A549 (cell line): ENCODE results near the gene PDE6D. TPM values are rescaled to one million over a fixed set of nuclear protein-coding genes. Genes with fewer than 3 reads are reported as not detected.

Experiments
- ATAC-seq, 2 experiments: fragments of 200-7000 bp in 1 of 2; fragments of >200 bp in 1 of 2; cut with Nextera tagmentation in 1 of 2; cut with Tn5 transposase in 1 of 2; 3 replicates each; pipeline versions ENCODE4 v1.8.0 to v1.9.1; 2018 to 2020; ENCODE audit warnings: mild to moderate bottlenecking in 1 of 2, moderate library complexity in 1 of 2
- CTCF ChIA-PET: fragments of 300-600 bp; sonication (Branson Sonifier 250); formaldehyde crosslinking; extraction: SDS; loops from one replicate; lab custom pipeline; 2021; ENCODE audit warnings: antibody characterized with exemption, inconsistent platforms; lab: Yijun Ruan, JAX
- POLR2A ChIA-PET: fragments of 350-600 bp; formaldehyde crosslinking; extraction: SDS; loops from one replicate; lab custom pipeline; 2021; ENCODE audit warnings: antibody characterized with exemption, inconsistent platforms; lab: Yijun Ruan, JAX
- DNase-seq, 2 experiments: peaks; one replicate each; pipeline versions ENCODE4 v3.0.0 to v3.0.0-alpha.2; 2011 to 2016; ENCODE audit warnings: low read depth in 1 of 2, low spot score in 1 of 2
- FAIRE-seq: peaks from 2 replicates; lab custom pipeline; 2011; peaks lifted over from hg19 to GRCh38; lab: Jason Lieb, UNC
- H3K27ac ChIP-seq, 2 experiments: fragments of >200 bp; sonication (Bioruptor Twin); formaldehyde crosslinking; 3 replicates each; pipeline ENCODE4 v1.5.1; 2016 to 2017
- H3K4me1 ChIP-seq: fragments of >200 bp; sonication (Bioruptor Twin); formaldehyde crosslinking; 3 replicates; pipeline ENCODE4 v1.6.1; 2016
- H3K4me2 ChIP-seq: fragments of >200 bp; sonication (Bioruptor Twin); formaldehyde crosslinking; 3 replicates; pipeline ENCODE4 v1.6.1; 2016
- H3K4me3 ChIP-seq: fragments of >200 bp; sonication (Bioruptor Twin); formaldehyde crosslinking; 3 replicates; pipeline ENCODE4 v1.5.1; 2016
- H3K9me3 ChIP-seq: fragments of >200 bp; sonication (Bioruptor Twin); formaldehyde crosslinking; 3 replicates; pipeline ENCODE4 v1.6.1; 2016
- BHLHE40 ChIP-seq: IDR thresholded peaks from 2 replicates; pipeline ENCODE4 v1.6.1; 2012; ENCODE audit warnings: low read depth, low read length, inconsistent platforms
- CEBPB ChIP-seq, 2 experiments: fragments of >200 bp in 1 of 2; sonication (Bioruptor Twin) in 1 of 2; formaldehyde crosslinking in 1 of 2; IDR thresholded peaks; 2 replicates each; pipeline ENCODE4 v1.6.1; 2012 to 2016
- CHD2 ChIP-seq: fragments of 150-350 bp; IDR thresholded peaks from 2 replicates; pipeline ENCODE4 v1.6.1; 2014; ENCODE audit warnings: low read length; ENCODE audit not compliant: partially characterized antibody
- CHD4 ChIP-seq: fragments of 200-600 bp; sonication (generic); IDR thresholded peaks from 2 replicates; pipeline ENCODE4 v1.6.1; 2016; ENCODE audit warnings: antibody characterized with exemption, mild to moderate bottlenecking, borderline replicate concordance
- EHF ChIP-seq: fragments of 250-450 bp; sonication (Bioruptor Pico); IDR thresholded peaks from 2 replicates; pipeline ENCODE4 v1.5.0; 2020; ENCODE audit warnings: mild to moderate bottlenecking
- ESRRA ChIP-seq: fragments of 150-350 bp; IDR thresholded peaks from 2 replicates; pipeline ENCODE4 v1.6.1; 2014; ENCODE audit warnings: mild to moderate bottlenecking, low read length, borderline replicate concordance
- FOSB ChIP-seq: fragments of 250-450 bp; sonication (Bioruptor Pico); IDR thresholded peaks from 2 replicates; pipeline ENCODE4 v1.5.0; 2020; ENCODE audit warnings: mild to moderate bottlenecking, moderate library complexity
- FOXS1 ChIP-seq: fragments of 250-450 bp; sonication (Bioruptor Pico); IDR thresholded peaks from 2 replicates; pipeline ENCODE4 v1.5.0; 2020; ENCODE audit warnings: mild to moderate bottlenecking, moderate library complexity
- KDM1A ChIP-seq: fragments of 200-600 bp; sonication (generic); IDR thresholded peaks from 2 replicates; pipeline ENCODE4 v1.6.1; 2016; ENCODE audit warnings: low read depth, mild to moderate bottlenecking
- KDM5A ChIP-seq: fragments of 200-600 bp; sonication (generic); IDR thresholded peaks from 2 replicates; pipeline ENCODE4 v1.6.1; 2016; ENCODE audit warnings: antibody characterized with exemption, mild to moderate bottlenecking
- MAZ ChIP-seq: fragments of 150-350 bp; IDR thresholded peaks from 2 replicates; pipeline ENCODE4 v1.6.1; 2014; ENCODE audit warnings: antibody characterized with exemption, low read depth, low read length, borderline replicate concordance
- MYC ChIP-seq: IDR thresholded peaks from 2 replicates; pipeline ENCODE4 v1.6.1; 2012; ENCODE audit warnings: mild to moderate bottlenecking, inconsistent platforms, low read length, improper control_type of control experiment, borderline replicate concordance
- NFE2L2 ChIP-seq: fragments of 150-350 bp; conservative IDR thresholded peaks from 2 replicates; pipeline ENCODE4 v1.6.1; 2014; ENCODE audit warnings: low read length
- NPAS2 ChIP-seq: fragments of 250-450 bp; sonication (Bioruptor Pico); IDR thresholded peaks from 2 replicates; pipeline ENCODE4 v1.8.0; 2022; ENCODE audit warnings: mild to moderate bottlenecking, moderate library complexity, borderline replicate concordance
- PHF8 ChIP-seq: fragments of 200-600 bp; sonication (generic); IDR thresholded peaks from 2 replicates; pipeline ENCODE4 v1.6.1; 2016; ENCODE audit warnings: low read depth, mild to moderate bottlenecking, antibody characterized with exemption, moderate library complexity, borderline replicate concordance
- RAD21 ChIP-seq, 2 experiments: fragments of >200 bp in 1 of 2; sonication (Bioruptor Twin) in 1 of 2; formaldehyde crosslinking in 1 of 2; IDR thresholded peaks in 1 of 2; conservative IDR thresholded peaks in 1 of 2; 2 replicates in 1 of 2; 3 replicates in 1 of 2; pipeline ENCODE4 v1.6.1; 2012 to 2018; ENCODE audit warnings: inconsistent platforms in 1 of 2
- RARB ChIP-seq: fragments of 250-450 bp; sonication (Bioruptor Pico); IDR thresholded peaks from 2 replicates; pipeline ENCODE4 v1.8.0; 2021; ENCODE audit warnings: mild to moderate bottlenecking, moderate library complexity
- RFX5 ChIP-seq: fragments of 450-650 bp; IDR thresholded peaks from 2 replicates; pipeline ENCODE4 v1.7.1; 2014; ENCODE audit warnings: antibody characterized with exemption, mild to moderate bottlenecking, moderate library complexity
- SMC3 ChIP-seq: fragments of >200 bp; sonication (Bioruptor Twin); formaldehyde crosslinking; IDR thresholded peaks from 3 replicates; pipeline ENCODE4 v1.6.1; 2018; ENCODE audit warnings: inconsistent platforms
- ZC3H11A ChIP-seq: fragments of 450-650 bp; IDR thresholded peaks from 2 replicates; pipeline ENCODE4 v1.6.1; 2014; ENCODE audit warnings: antibody characterized with exemption, mild to moderate bottlenecking
- ZNF302 ChIP-seq: fragments of 250-450 bp; sonication (Bioruptor Pico); IDR thresholded peaks from 2 replicates; pipeline ENCODE4 v1.9.0; 2021; ENCODE audit warnings: inconsistent platforms, mild to moderate bottlenecking, moderate library complexity
- WGBS: methylation state at CpG from one replicate; pipeline ENCODE4 v1.1.6; 2017; ENCODE audit errors: missing lambda C conversion rate; 5-methylcytosine and 5-hydroxymethylcytosine counted together
- polyA plus RNA-seq, 4 experiments: library from polyadenylated mRNA; depleted of rRNA in 3 of 4; stranded (reverse); fragments of >200 nt; fragmentation: RNase III in 1 of 4; extraction: RNeasy Plus Mini Kit Qiagen cat#74134 plus additional on column Dnase treatment in 1 of 4; gene quantifications; 2 replicates in 3 of 4; 3 replicates in 1 of 4; pipeline ENCODE4 v1.2.3, GENCODE V29; 2011 to 2017
- TF ChIP-seq, protein P1 (sequence below): fragments of 250-450 bp; sonication (Bioruptor Pico); IDR thresholded peaks from 2 replicates; pipeline ENCODE4 v1.5.0; 2021; ENCODE audit warnings: mild to moderate bottlenecking, moderate library complexity, borderline replicate concordance
- TF ChIP-seq, protein P2 (sequence below): fragments of >200 bp; sonication (Bioruptor Twin); formaldehyde crosslinking; IDR thresholded peaks from 2 replicates; pipeline ENCODE4 v1.6.1; 2016
- TF ChIP-seq, protein P3 (sequence below): IDR thresholded peaks from 2 replicates; pipeline ENCODE4 v1.6.1; 2012
- TF ChIP-seq, protein P4 (sequence below): fragments of 450-650 bp; IDR thresholded peaks from 2 replicates; pipeline ENCODE4 v1.6.1; 2014; ENCODE audit warnings: antibody characterized with exemption
- TF ChIP-seq, protein P5 (sequence below): fragments of 150-350 bp; IDR thresholded peaks from 2 replicates; pipeline ENCODE4 v1.6.1; 2014; ENCODE audit warnings: low read depth, mild to moderate bottlenecking, low read length
- TF ChIP-seq, protein P6 (sequence below): IDR thresholded peaks from 2 replicates; pipeline ENCODE4 v1.6.1; 2012

PDE6D gene
- polyA plus RNA-seq, 2 of the 4 experiments (the other 2 are of a cell fraction): 27.3 to 51.3 TPM

DNA sequence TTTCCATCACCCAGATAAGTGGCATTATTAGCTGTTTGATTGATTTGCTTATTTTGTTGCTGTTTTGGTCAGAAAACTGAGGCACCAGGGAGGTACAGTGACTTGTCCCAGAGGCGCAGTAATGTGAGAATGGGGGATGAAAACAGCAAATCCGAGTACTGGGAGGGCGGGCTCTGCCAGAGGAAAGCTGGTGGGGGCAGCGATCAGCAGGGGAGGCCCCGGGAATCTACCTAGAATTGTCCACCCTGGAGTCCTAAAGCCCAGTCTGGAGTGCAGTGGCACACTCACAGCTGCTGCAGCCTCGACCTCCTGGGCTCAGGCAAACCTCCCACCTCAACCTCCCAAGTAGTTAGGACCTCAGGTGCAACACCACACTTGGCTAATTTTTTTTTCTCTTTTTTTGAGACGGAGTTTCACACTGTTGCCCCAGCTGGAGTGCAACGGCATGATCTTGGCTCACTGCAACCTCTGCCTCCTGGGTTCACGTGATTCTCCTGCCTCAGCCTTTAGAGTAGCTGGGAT is 89.8 kb downstream of the PDE6D start:
- Histone ChIP-seq H3K9me3 (no peaks in the 10 kb centered on the region), H3K4me2 (no peak overlapping the region), H3K27ac (no peak overlapping the region), H3K4me1 (peaks cover 4% of the 10 kb centered on the region; the same call in 2 of the 3 replicates)
- no peak for FAIRE-seq
- CTCF ChIA-PET: interaction anchor here (78.4 to 95.1 kb wide), 2 partner anchors 8 to 40 kb away, joined by 4158 read pairs; partner anchors contain the start of gene PTMA
- ATAC-seq: no peak
- no peak for TF ChIP-seq FOSB (CRISPR knock-in tag)
- no peak for TF ChIP-seq RARB (CRISPR knock-in tag)
- no peak for TF ChIP-seq ZC3H11A
- TF ChIP-seq EHF: no peak
- TF ChIP-seq, protein P1, sequence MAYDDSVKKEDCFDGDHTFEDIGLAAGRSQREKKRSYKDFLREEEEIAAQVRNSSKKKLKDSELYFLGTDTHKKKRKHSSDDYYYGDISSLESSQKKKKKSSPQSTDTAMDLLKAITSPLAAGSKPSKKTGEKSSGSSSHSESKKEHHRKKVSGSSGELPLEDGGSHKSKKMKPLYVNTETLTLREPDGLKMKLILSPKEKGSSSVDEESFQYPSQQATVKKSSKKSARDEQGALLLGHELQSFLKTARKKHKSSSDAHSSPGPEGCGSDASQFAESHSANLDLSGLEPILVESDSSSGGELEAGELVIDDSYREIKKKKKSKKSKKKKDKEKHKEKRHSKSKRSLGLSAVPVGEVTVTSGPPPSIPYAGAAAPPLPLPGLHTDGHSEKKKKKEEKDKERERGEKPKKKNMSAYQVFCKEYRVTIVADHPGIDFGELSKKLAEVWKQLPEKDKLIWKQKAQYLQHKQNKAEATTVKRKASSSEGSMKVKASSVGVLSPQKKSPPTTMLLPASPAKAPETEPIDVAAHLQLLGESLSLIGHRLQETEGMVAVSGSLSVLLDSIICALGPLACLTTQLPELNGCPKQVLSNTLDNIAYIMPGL (CRISPR knock-in tag): no peak
- no peak for TF ChIP-seq NFE2L2
- TF ChIP-seq RAD21 (conservative IDR thresholded peaks at IDR 0.05 in 1 of 2, IDR thresholded peaks at IDR 0.05 in 1 of 2): no peak
- TF ChIP-seq PHF8: no peak
- no peak for TF ChIP-seq SMC3
- TF ChIP-seq, all 56 proteins: peak for 0
- no peak for DNase-seq
- POLR2A ChIA-PET: interaction anchor here (1.1 kb wide), 1 partner anchor 17 kb away, joined by 4 read pairs; the partner anchor contains the start of gene PTMA
- no peak overlapping the region for H3K4me3 ChIP-seq
- WGBS: 60% methylated on average over 9 of the region's 9 CpGs

DNA sequence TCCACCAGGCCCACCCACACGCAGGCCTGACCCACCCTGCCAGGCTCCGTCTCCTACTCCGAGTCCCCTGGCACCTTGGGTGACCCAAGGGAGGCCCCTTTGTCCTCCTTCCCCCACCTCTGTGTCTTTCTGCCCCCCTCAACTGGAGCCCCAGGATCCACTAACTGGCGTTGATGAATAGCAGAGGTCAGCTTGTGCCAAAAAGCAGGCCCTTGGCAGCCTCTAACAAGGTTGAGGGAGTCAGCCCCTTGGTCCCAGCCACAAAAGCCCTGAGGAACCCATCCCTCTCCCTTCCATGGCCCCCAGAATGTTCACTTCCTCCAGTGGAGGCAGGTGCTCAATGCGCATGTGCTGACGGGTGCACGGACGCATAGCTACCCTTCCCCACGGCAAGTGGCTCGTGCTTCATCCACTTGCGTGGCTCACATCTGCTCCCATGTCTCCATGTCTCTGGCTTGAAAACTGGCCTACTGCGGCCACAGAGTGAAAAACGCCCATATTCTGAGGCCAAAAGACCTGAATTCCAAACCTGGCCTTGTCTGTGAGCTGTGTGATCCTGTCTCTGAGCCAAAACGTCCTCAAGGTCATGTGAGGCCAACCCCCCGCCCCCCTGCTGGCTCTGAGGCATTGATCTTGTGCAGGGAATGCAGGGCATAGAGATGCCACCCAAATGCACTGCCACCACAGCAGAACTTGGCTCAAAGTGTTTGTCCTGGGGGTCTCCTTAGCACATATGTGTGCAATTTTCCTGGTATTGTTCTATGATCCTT is 91.8 kb downstream of the PDE6D start:
- WGBS: 81% methylated on average over 15 of the region's 15 CpGs
- H3K4me3 ChIP-seq: no peak overlapping the region
- no peak overlapping the region for H3K27ac ChIP-seq
- no peak overlapping the region for H3K4me2 ChIP-seq
- peaks cover 4% of the 10 kb centered on the region; the same call in 2 of the 3 replicates for H3K4me1 ChIP-seq
- POLR2A ChIA-PET: no interaction called here
- TF ChIP-seq, protein P2, sequence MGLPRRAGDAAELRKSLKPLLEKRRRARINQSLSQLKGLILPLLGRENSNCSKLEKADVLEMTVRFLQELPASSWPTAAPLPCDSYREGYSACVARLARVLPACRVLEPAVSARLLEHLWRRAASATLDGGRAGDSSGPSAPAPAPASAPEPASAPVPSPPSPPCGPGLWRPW: no peak
- TF ChIP-seq, protein P3, sequence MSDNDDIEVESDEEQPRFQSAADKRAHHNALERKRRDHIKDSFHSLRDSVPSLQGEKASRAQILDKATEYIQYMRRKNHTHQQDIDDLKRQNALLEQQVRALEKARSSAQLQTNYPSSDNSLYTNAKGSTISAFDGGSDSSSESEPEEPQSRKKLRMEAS: no peak
- TF ChIP-seq KDM1A (no peak), ESRRA (no peak), RARB (CRISPR knock-in tag) (no peak), MYC (no peak)
- TF ChIP-seq, all 56 proteins: peak for 0
- CTCF ChIA-PET: interaction anchor here (78.4 to 95.1 kb wide), 2 partner anchors 6 to 38 kb away, joined by 4158 read pairs; partner anchors contain the start of gene PTMA
- H3K9me3 ChIP-seq: no peaks in the 10 kb centered on the region
- no peak for DNase-seq
- no peak for ATAC-seq
- FAIRE-seq: no peak

DNA sequence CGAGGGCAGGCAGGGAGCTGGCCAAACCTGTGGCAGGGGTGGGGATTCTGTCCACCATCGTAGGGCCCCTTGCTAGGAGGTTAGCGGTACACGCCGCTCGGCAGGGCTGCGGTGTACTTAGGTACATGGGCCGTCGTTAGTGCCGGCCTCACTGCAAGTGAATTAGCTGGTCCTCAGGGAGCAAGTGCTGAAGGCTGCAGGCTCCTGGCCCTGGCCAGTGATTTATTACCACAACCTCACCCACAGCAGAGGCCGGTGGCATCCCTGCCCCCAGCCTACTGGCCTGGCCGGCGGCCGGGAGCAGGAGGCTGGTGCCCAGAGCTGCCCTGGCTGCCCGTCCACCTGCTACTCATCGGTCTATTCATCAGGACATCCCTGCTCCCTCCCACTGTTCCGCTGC is 92.4 kb downstream of the PDE6D start:
- no peak overlapping the region for H3K4me2 ChIP-seq
- no peak for FAIRE-seq
- ChIA-PET CTCF (interaction anchor here (78.4 to 95.1 kb wide), 2 partner anchors 5 to 38 kb away, joined by 4158 read pairs; partner anchors contain the start of gene PTMA), POLR2A (no interaction called here)
- H3K27ac ChIP-seq: no peak overlapping the region
- peaks cover 4% of the 10 kb centered on the region; the same call in 2 of the 3 replicates for H3K4me1 ChIP-seq
- DNase-seq: no peak
- no peak overlapping the region for H3K4me3 ChIP-seq
- no peak for ATAC-seq
- WGBS: 91% methylated on average over 9 of the region's 17 CpGs
- H3K9me3 ChIP-seq: no peaks in the 10 kb centered on the region
- TF ChIP-seq, protein P4, sequence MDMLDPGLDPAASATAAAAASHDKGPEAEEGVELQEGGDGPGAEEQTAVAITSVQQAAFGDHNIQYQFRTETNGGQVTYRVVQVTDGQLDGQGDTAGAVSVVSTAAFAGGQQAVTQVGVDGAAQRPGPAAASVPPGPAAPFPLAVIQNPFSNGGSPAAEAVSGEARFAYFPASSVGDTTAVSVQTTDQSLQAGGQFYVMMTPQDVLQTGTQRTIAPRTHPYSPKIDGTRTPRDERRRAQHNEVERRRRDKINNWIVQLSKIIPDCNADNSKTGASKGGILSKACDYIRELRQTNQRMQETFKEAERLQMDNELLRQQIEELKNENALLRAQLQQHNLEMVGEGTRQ: no peak
- TF ChIP-seq ZC3H11A: no peak
- TF ChIP-seq KDM5A: no peak
- no peak for TF ChIP-seq NPAS2 (CRISPR knock-in tag)
- TF ChIP-seq CHD2: no peak
- TF ChIP-seq RFX5: no peak
- no peak for TF ChIP-seq MAZ
- no peak for TF ChIP-seq FOXS1 (CRISPR knock-in tag)
- no peak for TF ChIP-seq MYC
- TF ChIP-seq BHLHE40: no peak
- no peak for TF ChIP-seq RAD21 (conservative IDR thresholded peaks at IDR 0.05 in 1 of 2, IDR thresholded peaks at IDR 0.05 in 1 of 2)
- TF ChIP-seq, protein P5, sequence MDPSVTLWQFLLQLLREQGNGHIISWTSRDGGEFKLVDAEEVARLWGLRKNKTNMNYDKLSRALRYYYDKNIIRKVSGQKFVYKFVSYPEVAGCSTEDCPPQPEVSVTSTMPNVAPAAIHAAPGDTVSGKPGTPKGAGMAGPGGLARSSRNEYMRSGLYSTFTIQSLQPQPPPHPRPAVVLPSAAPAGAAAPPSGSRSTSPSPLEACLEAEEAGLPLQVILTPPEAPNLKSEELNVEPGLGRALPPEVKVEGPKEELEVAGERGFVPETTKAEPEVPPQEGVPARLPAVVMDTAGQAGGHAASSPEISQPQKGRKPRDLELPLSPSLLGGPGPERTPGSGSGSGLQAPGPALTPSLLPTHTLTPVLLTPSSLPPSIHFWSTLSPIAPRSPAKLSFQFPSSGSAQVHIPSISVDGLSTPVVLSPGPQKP: no peak
- TF ChIP-seq, protein P6, sequence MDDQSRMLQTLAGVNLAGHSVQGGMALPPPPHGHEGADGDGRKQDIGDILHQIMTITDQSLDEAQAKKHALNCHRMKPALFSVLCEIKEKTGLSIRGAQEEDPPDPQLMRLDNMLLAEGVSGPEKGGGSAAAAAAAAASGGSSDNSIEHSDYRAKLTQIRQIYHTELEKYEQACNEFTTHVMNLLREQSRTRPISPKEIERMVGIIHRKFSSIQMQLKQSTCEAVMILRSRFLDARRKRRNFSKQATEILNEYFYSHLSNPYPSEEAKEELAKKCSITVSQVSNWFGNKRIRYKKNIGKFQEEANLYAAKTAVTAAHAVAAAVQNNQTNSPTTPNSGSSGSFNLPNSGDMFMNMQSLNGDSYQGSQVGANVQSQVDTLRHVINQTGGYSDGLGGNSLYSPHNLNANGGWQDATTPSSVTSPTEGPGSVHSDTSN: no peak
- TF ChIP-seq CEBPB (IDR thresholded peaks at IDR 0.05): no peak
- no peak for TF ChIP-seq ZNF302 (CRISPR knock-in tag)
- no peak for TF ChIP-seq CHD4
